Daoy (cell line): Measurements from ENCODE around the gene SCN5A. TPM values are rescaled to one million over a fixed set of nuclear protein-coding genes. Genes with fewer than 3 reads are reported as not detected.
"Not testable (repeated sequence)": the region's sequence is repeated elsewhere in the genome, so short reads cannot be mapped to it uniquely, and the experiment has no call there.

Experiments used
- DNase-seq: peaks from one replicate; pipeline ENCODE4 v3.0.0-alpha.2; 2015; ENCODE audit warnings: low read depth
- total RNA-seq: library from RNA; depleted of rRNA; stranded (reverse); fragments of >200 nt; shearing (Covaris generic); gene quantifications from 2 replicates; pipeline ENCODE4 v1.2.3, GENCODE V29; 2014

The SCN5A gene
- total RNA-seq, 1 experiment from 2014 or later, result 0.17 TPM

DNA sequence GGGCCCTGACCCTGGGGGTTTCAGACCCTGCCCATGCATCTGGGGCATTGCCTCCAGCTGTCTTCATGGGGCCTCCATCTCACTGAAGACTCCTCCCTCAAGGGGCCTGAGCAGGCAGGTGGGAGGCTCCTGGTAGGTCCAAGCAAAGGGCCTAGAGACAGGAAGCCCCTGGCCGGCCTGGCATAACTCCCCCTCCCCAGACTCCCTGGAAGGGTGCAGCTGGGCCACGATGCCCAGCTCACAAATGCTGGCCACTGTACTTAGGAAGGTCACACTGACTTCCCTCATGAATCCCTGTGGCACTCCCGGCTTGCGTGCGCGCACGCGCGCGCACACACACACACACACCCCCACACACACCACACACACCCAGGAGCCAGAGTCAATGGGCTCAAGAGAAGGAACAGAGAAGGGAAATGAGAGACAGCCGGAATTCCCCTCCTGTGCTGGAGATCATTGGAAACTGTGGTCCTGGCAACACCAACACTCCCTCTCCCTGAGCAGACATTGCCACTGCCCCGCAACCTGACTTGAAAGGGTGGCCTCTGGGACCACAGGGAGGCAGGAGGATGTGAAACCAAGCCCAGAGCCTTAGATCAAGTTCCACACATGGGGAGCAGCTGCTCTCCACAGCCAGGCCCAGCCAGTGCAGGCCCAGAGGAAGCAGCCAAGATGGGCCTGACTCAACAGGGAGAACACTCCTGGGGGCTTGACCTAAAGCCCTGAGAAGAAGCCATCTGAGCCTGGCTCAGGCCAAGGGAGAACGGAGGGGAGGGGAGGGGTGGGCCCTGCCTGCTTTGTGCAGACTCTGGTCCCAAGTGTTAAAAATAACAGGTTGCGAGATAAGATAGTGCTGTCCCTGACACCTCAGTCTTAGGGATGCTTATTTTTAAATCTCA, 69.7 kb downstream of the SCN5A start:
- DNase-seq, result no peak

DNA sequence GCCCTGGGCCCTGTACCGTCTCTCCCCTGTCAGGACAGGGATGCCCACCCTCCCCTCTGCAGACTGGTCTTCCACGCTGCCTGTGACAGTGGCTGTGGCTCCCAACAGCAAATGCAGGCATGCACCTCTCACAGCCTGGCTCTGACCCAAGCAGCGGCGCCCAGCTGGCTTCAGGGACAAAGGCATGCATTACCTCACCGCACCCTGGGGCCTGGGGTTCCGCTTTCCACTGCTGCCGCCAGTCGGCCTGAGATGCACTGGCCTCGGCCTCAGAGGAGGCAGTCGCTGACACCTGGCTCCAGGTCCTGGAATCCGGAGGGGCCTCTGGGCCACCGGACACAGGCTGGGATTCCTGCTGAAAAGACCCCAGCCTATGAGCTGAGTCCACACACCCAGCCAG, 70.3 kb downstream of the SCN5A start:
- peak; percentile 60 for DNase-seq

DNA sequence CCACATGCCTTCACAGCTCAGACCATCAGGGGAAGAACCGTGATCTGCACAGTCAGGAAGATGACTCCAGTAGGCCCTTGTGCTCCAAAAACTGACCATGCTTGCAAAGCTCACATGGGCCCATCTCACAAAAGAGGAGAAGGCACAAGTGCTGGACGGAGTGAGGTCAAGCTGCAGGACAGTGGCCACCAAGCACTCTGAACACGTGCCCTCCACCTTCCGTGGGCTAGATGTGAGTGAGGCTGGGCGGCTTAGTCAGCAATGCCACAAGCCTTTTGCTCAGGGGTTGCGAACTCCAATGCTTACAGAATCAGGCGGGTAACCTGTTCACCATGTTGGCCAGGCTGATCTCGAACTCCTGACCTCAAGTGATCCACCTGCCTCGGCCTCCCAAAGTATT, 70.9 kb downstream of the SCN5A start:
- no peak for DNase-seq

DNA sequence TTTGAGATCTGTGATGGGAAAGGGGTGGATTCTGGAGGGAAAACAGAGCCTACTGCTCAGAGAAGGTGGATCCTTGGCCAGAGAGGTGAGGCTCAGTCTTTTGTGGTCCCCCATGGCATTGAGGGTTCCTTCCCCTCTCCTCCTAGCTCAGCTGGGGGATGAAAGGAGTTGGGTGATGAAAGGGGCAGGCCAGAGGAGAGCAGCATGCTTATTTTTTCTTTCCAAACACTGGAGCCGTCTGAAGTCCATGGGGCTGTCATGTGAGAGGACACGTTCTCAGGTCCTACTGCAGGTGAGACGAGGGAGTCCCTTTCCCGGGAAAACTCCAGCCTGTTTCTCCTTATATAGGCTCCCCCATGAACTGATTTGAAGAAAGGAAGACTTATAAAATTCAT, 71.4 kb downstream of the SCN5A start:
- DNase-seq, result no peak

DNA sequence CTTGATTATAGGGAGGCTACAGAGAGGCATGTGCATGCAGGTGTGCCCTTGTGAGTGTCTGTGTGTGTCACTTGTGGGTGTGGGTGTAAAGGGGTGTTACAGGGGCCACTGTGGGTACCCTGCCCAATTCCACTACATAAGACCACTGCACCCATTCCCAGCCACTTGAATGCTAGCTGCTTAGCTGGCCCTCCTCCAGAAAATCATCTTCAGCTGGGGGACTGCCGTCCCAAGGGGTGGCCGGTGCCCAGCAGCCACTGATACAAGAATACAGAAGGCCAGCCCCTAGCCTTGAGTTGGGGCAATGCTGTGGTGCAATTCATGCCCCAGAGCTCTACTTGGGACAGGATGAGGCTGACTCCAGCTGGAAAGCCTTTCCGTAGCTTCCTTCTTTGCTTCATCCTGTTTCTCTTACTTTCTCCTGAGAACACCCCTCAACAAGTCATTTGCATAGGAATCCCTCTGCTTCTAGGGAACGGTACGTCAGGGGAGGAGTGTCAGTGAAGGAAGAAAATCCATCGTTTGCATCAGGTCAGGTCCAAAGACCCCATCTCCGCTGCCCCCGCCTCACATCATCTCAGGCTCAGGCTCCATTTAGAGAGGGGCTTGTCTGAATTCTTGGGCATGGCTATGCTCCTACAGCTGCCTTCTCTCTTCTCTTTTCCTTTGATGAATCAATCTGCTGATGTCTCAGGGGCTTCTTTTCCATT, 72.0 kb downstream of the SCN5A start:
- no peak for DNase-seq

DNA sequence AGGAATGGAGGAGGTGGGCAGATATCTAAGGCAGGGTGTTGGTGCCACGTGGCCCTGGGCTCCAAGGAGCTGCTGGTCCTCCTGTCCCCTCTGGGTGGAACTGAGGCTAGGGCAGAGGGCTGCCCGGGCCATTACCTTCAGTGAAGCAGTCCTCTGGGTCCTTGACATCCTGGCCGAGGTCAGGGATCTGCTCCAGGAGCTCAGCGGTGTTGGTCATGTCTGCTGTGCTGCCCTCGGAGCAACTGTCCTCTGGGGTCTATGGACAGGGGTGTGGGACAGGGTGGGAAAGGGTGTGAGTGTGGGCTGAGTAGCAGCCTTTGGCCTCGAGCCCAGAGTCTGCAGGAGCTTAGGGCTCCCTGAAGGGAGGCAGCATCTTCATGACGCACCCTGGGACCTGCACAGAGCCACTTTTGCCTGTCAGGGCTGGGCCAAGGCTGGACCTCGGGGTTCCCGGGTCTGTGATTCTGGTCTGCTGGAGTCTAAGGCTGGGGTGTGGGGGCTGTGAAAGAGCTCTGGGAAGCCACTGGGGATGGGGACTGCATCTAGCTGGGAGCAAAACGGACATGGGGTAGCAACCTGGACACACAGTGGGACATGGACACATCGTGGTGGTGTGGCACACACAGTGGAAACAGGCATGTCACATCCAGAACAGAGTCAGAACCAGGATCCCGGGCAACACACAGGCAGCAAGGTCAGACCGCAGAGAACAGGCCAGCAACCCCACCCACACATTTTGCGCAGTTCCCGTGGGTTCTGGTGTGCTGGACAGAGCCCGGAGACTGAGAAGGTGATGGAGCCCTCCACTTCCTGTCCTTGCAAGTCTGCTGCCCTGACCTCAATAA, 72.7 kb downstream of the SCN5A start:
- no peak for DNase-seq

DNA sequence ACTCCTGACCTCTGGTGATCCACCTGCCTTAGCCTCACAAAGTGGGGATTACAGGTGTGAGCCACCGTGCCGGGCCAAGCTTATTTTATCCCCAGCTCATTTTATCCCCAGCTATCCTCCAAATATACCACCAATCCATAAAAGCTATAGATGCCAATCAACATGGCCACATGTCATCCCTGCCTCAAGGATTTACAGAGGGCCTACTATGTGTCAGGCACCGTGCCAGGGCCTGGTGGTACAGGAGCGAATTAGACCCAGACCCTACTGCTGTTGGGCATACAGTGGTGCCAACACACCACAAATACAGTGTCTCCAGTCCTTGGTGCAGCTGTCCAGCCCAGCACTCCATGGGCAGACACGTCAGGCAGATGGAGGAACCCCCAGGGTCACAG, 73.4 kb downstream of the SCN5A start:
- no peak for DNase-seq

DNA sequence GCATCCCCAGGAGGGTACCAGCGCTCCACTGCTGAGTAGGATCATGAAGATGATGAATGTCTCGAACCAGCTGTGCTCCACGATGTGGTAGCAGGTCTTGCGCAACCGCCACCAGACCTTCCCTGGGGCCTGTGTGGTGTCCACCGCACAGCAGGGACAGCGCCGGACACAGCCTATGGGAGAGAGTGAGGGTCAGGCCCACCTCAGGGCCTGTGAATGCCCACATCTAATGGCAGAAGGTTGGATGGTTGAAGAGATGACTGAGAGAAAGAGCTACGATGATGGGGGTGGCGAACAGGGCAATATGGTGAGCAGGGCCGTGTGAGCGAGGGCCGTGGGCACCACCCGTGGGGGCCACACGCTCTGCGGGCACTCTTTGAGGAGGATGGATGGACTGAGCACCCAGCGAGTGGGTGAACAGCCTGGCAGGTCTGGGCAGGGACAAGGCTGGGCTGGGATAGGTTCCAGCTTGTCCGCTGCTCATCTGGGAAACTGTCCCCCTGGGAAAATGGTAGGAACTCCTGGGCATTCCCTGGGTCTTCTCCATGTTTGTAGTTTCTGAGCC, 74.1 kb downstream of the SCN5A start:
- no peak for DNase-seq

DNA sequence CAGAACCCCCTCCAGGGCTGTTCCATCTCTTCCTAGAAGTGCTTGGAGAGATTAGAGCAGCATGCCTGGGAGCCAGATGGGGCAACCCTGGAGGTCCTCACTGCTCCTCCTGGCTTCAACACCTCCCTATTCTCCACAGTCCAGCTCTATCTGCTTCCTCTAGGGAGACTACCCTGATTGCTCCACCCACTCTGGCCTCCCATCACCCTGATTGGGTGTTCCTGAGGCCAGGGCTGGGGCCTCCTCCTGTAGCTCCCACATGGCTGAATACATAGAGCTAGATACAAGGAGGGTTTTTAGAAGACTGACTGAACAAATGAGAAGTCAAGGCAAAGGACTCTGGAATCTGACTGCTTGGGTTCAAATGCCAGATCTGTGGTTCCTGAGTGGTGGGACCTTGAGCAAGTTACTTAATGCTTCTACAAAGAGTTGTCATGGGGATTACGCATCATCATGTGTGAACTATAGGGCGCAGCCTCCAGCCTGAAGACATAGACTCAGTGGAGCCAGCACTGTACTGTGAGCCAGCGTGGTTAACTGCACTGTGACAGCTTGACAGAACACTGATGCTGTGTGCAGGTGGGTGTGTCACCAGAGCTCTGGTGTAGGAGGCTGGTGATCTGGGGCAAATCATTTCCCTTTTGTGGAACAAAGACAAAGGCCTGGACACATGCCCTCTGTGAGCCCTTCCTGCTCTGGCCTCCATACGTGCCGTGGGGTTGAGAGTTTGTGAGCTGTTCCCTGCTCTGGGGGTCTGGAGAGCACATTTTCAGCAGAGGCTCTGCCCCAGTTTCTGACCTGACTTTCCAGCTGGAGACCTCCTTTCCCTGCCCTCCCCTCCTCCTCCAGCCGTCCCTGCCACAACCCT, 74.8 kb downstream of the SCN5A start:
- no peak for DNase-seq

DNA sequence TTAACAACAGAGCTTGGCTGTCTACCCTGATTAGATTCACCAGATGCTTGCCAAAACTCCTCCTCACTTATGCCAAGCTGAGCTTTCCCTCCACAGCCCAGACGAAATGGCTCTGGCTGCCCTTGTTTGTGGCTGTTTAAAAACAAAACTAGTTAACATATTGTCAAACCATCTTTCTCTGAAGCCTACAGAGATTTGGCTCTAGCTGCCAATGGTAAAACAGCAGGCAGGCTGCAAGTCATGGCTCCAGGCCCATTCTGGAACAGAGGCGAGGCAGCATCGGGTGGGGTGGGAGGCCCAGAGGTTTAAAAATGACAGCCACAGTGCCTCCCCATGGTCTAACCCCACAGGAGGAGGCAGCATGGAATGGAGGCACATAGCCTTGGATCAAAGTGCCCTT, 75.9 kb downstream of the SCN5A start:
- DNase-seq, result no peak

DNA sequence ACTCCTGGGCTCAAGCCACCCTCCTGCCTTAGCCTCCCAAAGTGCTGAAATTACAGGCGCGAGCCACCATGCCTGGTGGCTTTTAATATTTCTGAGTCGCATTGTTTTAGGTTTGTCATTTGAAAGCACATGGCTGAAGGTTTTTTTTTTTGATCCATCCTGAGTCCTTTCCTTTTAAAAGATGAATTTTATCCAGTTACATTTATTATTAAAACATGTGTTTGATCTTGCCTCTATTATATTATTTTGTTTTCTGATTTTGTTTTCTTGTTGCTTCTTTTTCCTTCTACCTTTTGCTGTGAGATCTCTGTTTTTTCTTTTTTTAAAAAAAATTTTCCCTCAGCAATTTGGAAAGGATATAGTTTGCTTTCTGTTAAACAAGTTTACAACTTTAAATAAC, 76.4 kb downstream of the SCN5A start:
- no peak for DNase-seq

DNA sequence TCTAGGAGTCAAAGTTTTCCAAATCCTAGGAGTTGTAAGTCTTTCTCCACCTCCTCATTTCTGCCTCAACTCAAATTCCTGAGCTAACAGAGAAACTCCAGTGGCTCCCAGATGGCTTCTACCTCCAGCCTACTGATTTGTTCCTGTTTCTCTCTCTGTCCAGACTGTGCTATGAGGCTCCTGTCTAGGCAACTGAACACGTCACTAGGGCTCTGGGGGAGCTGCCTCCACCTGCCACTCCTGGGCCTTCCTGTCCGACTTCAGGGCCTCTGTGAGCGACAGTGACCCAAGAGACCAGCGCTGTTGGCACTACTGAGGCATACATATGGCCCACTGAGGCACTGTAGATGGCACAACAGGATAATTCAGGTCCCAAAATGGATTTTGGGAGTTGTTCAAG, 82.0 kb downstream of the SCN5A start:
- no peak for DNase-seq

DNA sequence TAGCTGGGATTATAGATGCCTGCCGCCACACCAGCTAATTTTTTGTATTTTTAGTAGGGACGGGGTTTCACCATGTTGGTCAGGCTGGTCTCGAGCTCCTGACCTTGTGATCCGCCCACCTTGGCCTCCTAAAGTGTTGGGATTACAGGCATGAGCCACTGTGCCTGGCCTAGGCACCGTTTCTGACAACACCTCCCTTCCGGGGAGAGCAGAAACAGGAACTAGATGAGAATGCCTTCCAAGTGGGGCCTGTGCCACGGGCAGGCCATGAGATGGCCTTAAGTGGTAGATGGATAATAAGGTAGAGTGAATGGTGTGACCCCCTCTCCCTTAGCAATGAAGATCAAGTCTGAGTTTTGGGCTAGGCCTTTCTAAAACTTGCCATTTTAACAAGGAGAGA, 82.7 kb downstream of the SCN5A start:
- DNase-seq, result not testable (repeated sequence)

DNA sequence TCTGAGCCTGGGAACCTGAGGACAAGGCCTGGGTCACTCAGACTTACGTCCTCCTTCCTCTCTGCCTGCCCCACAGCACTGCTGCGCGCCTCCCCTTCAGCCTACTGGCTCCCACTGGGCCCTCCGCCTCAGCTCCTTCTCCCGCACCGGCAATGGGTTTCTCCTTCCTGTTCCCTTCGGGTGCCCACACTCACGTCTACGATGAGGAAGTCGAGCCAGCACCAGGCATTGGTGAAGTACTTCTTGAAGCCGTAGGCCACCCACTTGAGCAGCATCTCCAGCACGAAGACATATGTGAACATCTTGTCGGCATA, 83.3 kb downstream of the SCN5A start:
- DNase-seq, result no peak

DNA sequence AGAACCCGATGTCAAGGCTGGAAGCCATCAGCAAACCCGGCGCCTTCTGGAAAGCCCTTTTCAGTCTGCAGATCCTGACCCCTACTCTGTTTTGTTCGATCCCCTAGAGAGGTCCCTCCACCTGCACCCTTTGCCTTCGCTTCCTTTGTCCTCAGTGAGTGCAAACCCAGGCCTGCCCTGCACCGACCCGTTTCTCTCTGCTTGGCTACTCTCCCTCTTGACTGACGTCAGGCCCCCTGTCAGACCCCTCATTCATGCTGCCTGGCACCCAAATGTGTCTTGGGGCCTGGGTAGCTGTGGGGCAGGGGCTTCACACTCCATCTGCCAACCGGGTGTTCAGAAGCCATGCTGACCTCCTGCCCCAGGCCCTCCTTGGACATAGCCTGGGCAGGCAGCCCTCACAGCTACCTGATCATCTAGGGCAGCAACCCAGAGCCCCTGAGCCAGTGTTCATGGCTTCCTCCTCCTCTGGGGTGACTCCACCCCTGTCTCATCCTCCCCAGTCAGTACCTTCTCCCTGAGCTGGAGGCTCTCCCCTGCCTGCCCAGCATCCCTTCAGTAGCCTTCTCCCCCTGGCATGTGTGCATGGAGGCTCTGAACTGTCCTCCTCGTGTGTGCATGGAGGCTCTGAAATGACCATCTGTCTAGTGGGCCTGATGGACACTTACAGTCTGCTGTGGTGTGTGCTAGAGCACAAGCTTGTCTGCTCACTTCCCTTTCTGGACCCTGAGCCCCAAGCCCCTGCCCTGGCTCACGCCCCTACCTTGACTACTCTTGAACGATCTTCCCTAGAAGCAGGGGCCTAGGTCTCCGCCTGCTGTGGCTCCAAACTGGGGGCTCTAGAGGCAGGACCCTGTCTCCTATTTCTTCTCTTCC, 83.9 kb downstream of the SCN5A start:
- DNase-seq, result no peak

DNA sequence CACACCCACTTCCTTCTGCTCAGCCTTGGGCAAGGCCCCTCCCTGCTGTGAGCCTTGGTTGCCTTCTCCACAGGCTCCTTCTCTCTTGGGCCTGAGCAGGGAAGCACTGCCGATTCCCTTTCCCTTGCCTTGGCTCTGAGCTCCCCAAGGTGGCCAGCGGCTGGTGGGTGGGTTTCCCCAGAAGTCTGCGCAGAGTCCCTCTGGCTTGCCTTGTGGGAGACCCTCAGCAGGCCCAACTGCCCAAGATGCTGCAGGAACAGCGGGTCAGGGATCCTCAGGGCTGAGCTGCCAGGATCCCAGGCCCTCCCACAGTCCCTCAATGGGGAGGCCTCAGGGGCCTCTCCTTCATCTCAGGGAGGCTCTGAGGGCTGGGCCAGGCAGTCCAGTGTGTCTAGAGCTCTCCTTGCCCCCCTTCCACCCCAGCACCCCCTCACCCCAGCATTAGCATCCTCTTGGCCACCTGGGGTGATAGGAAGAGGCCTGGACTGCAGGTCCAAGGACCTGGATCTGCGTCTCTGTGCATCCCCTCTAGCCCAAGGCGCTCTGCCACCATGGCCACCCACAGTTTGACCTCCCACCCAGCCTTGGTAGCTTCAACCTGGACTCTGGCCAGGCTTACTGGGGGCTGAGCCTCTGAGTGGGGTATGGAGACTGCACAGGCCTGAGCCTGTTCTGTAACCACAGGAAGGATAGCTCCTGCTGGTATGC, 84.7 kb downstream of the SCN5A start:
- DNase-seq, result no peak

DNA sequence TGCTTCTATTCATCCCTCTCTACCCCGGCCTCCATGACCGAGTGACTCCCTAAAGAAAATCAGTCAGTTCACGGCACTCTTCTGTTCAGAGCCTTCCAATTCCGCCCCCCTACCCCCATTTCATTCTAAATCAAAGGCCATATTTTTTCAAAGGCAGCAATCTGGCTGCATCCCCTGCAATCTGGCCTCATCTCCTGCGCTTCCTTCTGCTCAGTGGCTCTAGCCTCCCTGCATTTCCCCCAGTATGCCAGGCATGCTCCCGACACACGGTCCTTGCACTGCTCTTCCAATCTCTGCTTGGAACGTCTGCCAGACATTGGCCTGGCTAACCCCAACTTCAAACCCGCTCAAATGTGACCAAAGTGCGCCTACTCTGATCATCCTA, 85.6 kb downstream of the SCN5A start:
- DNase-seq, result no peak

DNA sequence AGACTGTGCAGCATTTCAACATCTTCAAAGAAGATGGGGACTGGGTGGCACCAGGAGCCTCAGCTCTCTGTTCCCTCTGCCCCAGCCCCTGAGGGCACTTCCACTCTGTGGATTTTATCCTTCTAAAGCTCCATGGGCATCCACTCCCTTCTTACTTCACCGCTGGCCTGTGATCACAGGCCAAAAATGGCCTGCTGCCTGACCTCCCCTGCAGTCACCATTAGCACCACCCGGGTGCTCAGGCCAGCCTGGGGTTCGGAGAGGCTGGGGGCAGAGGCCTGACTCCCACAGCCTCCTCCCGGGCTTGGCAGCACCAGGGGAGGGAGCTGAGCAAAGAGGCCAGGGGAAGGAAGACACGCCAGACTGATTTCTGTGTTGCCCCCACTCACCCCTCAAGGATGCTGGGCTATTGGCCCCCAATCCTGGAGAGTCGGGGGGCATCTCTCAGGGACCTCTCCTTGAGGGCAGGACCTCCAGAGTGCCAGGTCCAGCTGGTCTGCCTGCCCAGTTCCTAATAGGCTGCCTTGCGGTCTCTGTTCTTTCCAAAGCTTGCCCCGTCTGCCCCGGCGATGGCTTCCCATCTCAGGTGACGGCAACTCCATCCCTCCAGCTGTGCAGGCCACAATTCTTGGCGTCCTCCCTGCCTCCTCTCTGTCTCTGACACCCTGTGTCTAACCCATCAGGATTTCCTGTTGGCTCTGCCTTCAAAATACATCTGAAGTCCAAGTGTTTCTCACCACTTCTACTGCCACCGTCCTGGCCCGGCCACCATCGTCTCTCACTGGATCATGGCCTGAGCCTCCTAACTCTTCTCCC, 86.2 kb downstream of the SCN5A start:
- no peak for DNase-seq

DNA sequence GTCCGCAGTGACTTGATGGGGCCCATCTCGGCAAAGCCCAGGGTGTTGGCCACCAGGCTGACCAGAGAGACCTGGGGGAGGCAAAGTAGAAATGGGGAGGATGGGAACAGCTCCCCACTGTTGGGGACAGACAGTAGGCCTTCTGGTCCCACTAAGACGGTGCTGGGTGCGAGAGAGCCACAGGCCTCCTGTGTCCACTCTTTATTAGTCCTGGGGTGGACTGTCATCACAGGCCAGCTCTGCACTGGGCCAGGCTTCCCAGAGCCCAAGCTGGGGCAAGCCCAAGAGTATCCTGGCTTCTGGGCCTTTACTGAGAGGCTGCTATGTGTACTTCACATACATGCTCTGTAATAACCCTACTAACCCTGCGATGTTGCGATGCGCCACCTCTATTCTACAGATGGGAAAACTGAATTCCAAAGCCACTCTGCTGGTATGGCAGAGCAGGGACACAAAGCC, 87.0 kb downstream of the SCN5A start:
- DNase-seq, result no peak
